Thymus (tissue), 11 donors: ENCODE data around the gene NBPF9. TPM values are rescaled to one million over a fixed set of nuclear protein-coding genes. Genes with fewer than 3 reads are reported as not detected.
"Not testable (repeated sequence)": the region's sequence is repeated elsewhere in the genome, so short reads cannot be mapped to it uniquely, and the experiment has no call there.

Experiments
- DNase-seq, 9 donors: peaks; one replicate each; pipeline ENCODE4 v3.0.0-alpha.2; 2013; ENCODE audit warnings: low spot score in 9 of 9, low read depth in 6 of 9, missing footprints in 1 of 9
- H3K27ac ChIP-seq, 2 donors: one replicate each; pipeline ENCODE4 v1.5.1; 2013; ENCODE audit warnings: control low read depth in 1 of 2, low read depth in 1 of 2, low read length in 1 of 2, mild to moderate bottlenecking in 1 of 2, moderate library complexity in 1 of 2
- H3K27me3 ChIP-seq, 2 donors: one replicate each; pipeline ENCODE4 v1.5.1; 2013; ENCODE audit warnings: low read length in 1 of 2; ENCODE audit not compliant: control insufficient read depth in 2 of 2, insufficient read depth in 1 of 2
- H3K36me3 ChIP-seq, 2 donors: one replicate each; pipeline ENCODE4 v1.5.1; 2013; ENCODE audit warnings: low read length in 1 of 2, mild to moderate bottlenecking in 1 of 2, moderate library complexity in 1 of 2; ENCODE audit not compliant: control insufficient read depth in 2 of 2, insufficient read depth in 2 of 2
- H3K4me1 ChIP-seq, 2 donors: one replicate each; pipeline ENCODE4 v1.5.1; 2013; ENCODE audit warnings: low read length in 2 of 2; ENCODE audit not compliant: control insufficient read depth in 2 of 2, insufficient read depth in 2 of 2
- H3K4me3 ChIP-seq, 2 donors: one replicate each; pipeline ENCODE4 v1.5.1; 2013; ENCODE audit warnings: low read length in 2 of 2, control low read depth in 1 of 2, mild to moderate bottlenecking in 1 of 2
- H3K9me3 ChIP-seq, 2 donors: one replicate each; pipeline ENCODE4 v1.5.1; 2013; ENCODE audit warnings: low read length in 1 of 2, mild to moderate bottlenecking in 1 of 2; ENCODE audit not compliant: control insufficient read depth in 2 of 2, insufficient read depth in 1 of 2
- WGBS: extraction: QIAGEN DNeasy Blood & Tissue Kit; methylation state at CpG from one replicate; pipeline ENCODE4 v1.1.7; 2013; 5-methylcytosine and 5-hydroxymethylcytosine counted together
- polyA plus RNA-seq: library from polyadenylated mRNA; stranded (reverse); fragments of 200-250 nt; gene quantifications from one replicate; pipeline ENCODE4 v1.2.3, GENCODE V29; 2013
- total RNA-seq: library from RNA; stranded (reverse); fragments of 120-200 nt; gene quantifications from one replicate; pipeline ENCODE4 v1.2.4, GENCODE V29; 2013
- donor health status: healthy.

NBPF9 gene
- total and polyA plus RNA-seq, 2 donors: 5.6 to 12.3 TPM

DNA sequence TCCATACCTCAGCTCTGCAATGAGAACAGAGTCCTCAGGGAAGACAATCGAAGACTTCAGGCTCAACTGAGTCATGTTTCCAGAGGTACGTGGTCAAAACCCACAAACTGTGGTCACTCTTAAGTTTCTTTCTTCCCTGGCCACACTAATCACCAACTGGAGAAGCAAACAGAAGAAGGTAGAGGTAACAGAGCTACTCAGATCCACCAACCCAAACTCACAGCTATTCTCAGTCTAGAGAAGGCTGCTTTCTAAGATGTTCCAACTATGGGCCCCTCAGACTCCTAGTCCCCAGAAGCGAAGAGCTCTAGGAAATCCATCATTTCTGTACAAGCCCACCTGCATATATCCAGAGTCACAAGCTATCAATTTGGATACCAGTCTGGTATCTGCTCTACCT, 84.8 kb downstream of the NBPF9 start:
- WGBS: 88% methylated on average over 2 of the region's 3 CpGs
- H3K4me3 ChIP-seq, H3K4me1 ChIP-seq, H3K27me3 ChIP-seq, H3K36me3 ChIP-seq, H3K9me3 ChIP-seq, H3K27ac ChIP-seq, DNase-seq: not testable (repeated sequence)

DNA sequence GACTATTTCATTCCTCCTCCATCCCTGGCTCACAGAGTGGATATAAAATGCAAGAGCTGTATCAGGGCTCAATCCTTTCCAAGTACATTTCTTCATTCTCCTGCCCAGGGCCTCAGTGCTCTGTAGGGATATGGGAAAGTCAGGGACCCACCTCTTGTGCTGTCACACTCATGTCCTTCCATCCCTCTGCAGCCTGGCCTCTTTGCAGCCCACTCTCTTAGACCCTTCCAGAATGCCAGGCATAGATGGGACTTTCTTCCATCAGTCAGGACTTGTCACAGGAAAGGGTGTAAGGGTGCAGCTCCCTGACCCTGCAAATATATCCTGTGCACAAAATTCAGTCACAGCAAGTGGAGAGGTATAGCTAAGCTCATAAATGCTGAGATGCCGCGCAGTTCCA, 86.7 kb downstream of the NBPF9 start:
- WGBS: 100% methylated on average over 2 of the region's 2 CpGs
- not testable (repeated sequence) for H3K36me3 ChIP-seq, H3K27me3 ChIP-seq, DNase-seq, H3K9me3 ChIP-seq, H3K27ac ChIP-seq, H3K4me3 ChIP-seq, H3K4me1 ChIP-seq

DNA sequence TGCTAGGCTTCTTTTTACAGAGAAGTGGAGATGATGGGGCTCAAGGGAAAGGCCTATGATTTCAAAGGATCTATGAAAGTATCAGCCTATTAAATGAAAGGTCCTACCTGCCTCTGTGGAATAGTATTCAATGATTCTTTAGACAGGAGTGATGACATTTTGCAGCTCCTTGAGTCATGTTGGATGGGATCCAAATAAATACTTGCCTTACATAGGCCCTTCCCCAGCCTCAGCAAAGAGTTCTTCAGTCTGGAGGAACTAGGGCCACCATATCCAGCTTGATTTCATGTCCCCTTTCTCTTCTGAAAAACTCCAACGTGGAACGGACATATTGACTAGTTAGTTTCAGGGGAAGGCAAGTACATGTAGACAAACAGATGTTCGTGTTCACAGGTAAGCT, 87.8 kb downstream of the NBPF9 start:
- H3K27ac ChIP-seq: not testable (repeated sequence)

DNA sequence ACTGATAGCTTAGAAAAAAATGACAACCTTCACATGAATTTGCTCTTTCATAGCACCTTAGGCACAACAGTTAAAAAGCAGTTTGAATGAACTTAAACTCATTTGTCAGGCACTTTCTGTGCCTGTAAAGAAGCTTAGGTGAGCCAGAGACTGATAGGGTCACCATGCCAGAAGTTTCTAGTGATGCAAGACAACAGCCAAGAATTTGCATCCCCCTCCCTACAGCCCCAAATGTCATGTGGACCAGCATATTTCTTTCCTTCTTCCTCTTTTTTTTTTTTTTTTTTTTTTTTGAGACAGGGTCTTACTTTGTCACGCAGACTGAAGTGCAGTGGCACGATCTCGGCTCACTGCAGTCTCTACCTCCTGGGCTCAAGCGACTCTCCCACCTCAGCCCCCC, 89.8 kb downstream of the NBPF9 start:
- not testable (repeated sequence) for H3K4me3 ChIP-seq, H3K27me3 ChIP-seq, H3K9me3 ChIP-seq, H3K27ac ChIP-seq, DNase-seq, H3K36me3 ChIP-seq, H3K4me1 ChIP-seq
- 50% methylated on average over 4 of the region's 4 CpGs for WGBS

More for the DNA sequence above, 87.8 kb downstream of the NBPF9 start:
- H3K36me3 ChIP-seq, H3K9me3 ChIP-seq, H3K27me3 ChIP-seq, DNase-seq, H3K4me3 ChIP-seq, H3K4me1 ChIP-seq: not testable (repeated sequence)
- 90% methylated on average over 3 of the region's 3 CpGs for WGBS

DNA sequence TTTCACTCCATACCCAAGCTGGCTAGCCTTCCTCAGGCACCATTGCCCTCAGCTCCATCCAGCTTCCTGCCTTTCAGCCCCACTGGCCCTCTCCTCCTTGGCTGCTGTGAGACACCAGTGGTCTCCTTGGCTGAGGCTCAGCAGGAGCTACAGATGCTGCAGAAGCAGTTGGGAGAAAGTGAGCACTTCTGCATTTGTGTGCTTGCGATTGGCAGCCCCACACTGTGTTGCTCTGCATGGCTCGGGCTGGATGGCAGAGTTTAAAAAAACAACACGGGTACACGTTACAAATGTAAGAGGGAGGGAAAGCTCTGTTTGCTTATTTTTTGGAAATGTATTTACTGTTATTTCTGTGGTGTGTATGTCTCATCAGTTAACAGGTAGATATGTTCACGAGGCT, 90.8 kb downstream of the NBPF9 start:
- not testable (repeated sequence) for DNase-seq, H3K9me3 ChIP-seq, H3K36me3 ChIP-seq, H3K27me3 ChIP-seq, H3K4me3 ChIP-seq, H3K27ac ChIP-seq, H3K4me1 ChIP-seq
- 73% methylated on average over 1 of the region's 5 CpGs for WGBS

DNA sequence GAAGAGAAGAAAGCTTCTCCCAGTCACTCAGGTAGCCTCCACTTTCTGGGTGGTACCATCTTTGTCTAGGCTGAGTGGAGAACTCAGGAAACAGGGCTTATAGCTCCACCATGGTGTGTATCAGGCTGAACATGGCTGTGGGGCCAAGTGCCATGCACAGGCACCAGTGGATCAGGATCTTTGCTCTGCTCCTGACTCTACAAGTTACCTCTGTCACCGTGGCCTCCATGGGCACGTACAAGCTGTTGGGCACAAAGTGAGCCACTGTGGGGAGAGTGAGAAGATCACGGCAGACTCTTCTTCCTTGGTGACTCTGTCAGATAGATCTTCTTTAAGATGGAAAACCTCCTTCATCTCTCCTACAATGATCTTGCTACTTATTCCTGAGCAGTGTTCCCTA, 93.6 kb downstream of the NBPF9 start:
- H3K9me3 ChIP-seq, H3K4me1 ChIP-seq, H3K36me3 ChIP-seq, DNase-seq, H3K27ac ChIP-seq, H3K27me3 ChIP-seq, H3K4me3 ChIP-seq: not testable (repeated sequence)
- WGBS: 96% methylated on average over 3 of the region's 3 CpGs

DNA sequence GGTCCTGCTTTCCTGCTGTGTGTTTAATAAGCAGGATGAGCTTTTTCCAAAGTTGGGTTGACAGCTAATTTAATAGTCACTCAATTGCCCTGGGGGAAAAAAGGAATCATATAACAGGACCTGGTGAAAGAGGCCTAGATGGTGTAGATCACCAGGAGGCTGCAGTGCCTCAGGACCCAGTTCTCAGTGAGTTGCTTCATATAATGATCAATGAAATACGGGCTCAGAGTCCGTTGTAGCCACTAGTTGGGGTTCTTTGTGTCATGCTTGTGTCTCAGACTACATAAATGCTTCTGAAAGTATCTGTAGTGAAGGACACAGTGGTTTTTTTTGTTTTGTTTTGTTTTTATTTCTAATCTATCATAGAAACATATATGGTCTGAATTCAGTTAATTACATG, 94.6 kb downstream of the NBPF9 start:
- not testable (repeated sequence) for H3K27ac ChIP-seq, H3K9me3 ChIP-seq, H3K4me3 ChIP-seq, DNase-seq, H3K4me1 ChIP-seq, H3K36me3 ChIP-seq, H3K27me3 ChIP-seq
- 98% methylated on average over 2 of the region's 2 CpGs for WGBS

DNA sequence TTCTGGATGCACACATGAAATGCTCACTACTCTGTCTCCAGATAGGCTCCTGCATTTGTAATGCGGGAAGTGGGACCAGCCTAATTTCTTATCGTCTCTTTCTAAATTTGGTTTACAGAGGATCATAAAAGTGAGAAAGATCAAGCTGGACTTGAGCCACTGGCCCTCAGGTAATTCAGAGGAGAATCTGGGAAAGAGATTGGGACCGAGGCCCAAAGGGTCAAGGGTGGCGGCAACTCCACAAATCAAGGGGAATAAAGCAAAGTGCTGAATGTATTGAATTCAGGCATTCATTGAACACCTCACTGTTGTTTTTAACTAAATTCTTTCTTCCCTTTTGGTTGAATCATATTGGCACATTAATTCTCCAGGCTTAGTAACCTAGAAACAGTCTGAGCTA, 95.0 kb downstream of the NBPF9 start:
- not testable (repeated sequence) for H3K36me3 ChIP-seq, H3K27me3 ChIP-seq, H3K27ac ChIP-seq, H3K4me1 ChIP-seq, H3K9me3 ChIP-seq, H3K4me3 ChIP-seq, DNase-seq
- WGBS: no CpG with 5 or more reads among the region's 4 CpGs
